HepG2 (cell line): ENCODE measurements around the gene FUOM. TPM values are rescaled to one million over a fixed set of nuclear protein-coding genes. Genes with fewer than 3 reads are reported as not detected.

ENCODE experiments used
- ARNT2 ChIP-seq: sonication (generic); formaldehyde crosslinking; IDR thresholded peaks from 2 replicates; pipeline ENCODE4 v1.8.0; 2022; ENCODE audit warnings: mild to moderate bottlenecking, low read depth, missing genetic modification reagents, moderate library complexity
- CBFB ChIP-seq: sonication (generic); formaldehyde crosslinking; IDR thresholded peaks from 2 replicates; pipeline ENCODE4 v1.4.0; 2020; ENCODE audit warnings: missing genetic modification reagents
- DRAP1 ChIP-seq: IDR thresholded peaks from 2 replicates; pipeline ENCODE4 v1.6.1; 2016; ENCODE audit warnings: missing genetic modification reagents, missing compliant biosample characterization
- GPN1 ChIP-seq: sonication (generic); formaldehyde crosslinking; IDR thresholded peaks from 2 replicates; pipeline ENCODE4 v1.5.1; 2020; ENCODE audit warnings: missing genetic modification reagents, borderline replicate concordance
- GTF2F1 ChIP-seq: fragments of 150-350 bp; IDR thresholded peaks from 2 replicates; pipeline ENCODE4 v1.6.1; 2014; ENCODE audit warnings: low read length
- HIC2 ChIP-seq: sonication (generic); formaldehyde crosslinking; IDR thresholded peaks from 2 replicates; pipeline ENCODE4 v1.9.0; 2022; ENCODE audit warnings: low read depth, missing genetic modification reagents
- KLF12 ChIP-seq: sonication (generic); formaldehyde crosslinking; IDR thresholded peaks from 2 replicates; pipeline ENCODE4 v1.4.0; 2020; ENCODE audit warnings: missing genetic modification reagents, borderline replicate concordance
- MED8 ChIP-seq: sonication (generic); formaldehyde crosslinking; IDR thresholded peaks from 2 replicates; pipeline ENCODE4 v1.8.1; 2023; ENCODE audit warnings: mild to moderate bottlenecking, missing genetic modification reagents; ENCODE audit not compliant: insufficient replicate concordance
- MYNN ChIP-seq: sonication (generic); formaldehyde crosslinking; IDR thresholded peaks from 2 replicates; pipeline ENCODE4 v1.4.0; 2020; ENCODE audit warnings: mild to moderate bottlenecking, low read depth, missing genetic modification reagents
- NFYC ChIP-seq: IDR thresholded peaks from 2 replicates; pipeline ENCODE4 v1.6.1; 2016; ENCODE audit warnings: missing genetic modification reagents, missing compliant biosample characterization
- NRL ChIP-seq: sonication (generic); formaldehyde crosslinking; IDR thresholded peaks from 2 replicates; pipeline ENCODE4 v1.5.0; 2020; ENCODE audit warnings: missing genetic modification reagents, mild to moderate bottlenecking, moderate library complexity, borderline replicate concordance
- PCBP2 ChIP-seq: fragments of 200-400 bp; formaldehyde crosslinking; optimal IDR thresholded peaks from 2 replicates; pipeline ENCODE3; 2018; ENCODE audit warnings: low read length, low read depth; ENCODE audit not compliant: poor library complexity, severe bottlenecking
- RFXANK ChIP-seq: IDR thresholded peaks from 2 replicates; pipeline ENCODE4 v1.6.1; 2016
- ZBTB34 ChIP-seq: sonication (generic); formaldehyde crosslinking; IDR thresholded peaks from 2 replicates; pipeline ENCODE4 v1.8.0; 2022; ENCODE audit warnings: mild to moderate bottlenecking, missing genetic modification reagents
- ZBTB39 ChIP-seq: sonication (generic); formaldehyde crosslinking; IDR thresholded peaks from 2 replicates; pipeline ENCODE4 v1.5.0; 2020; ENCODE audit warnings: missing genetic modification reagents
- ZFX ChIP-seq: sonication (generic); formaldehyde crosslinking; IDR thresholded peaks from 2 replicates; pipeline ENCODE4 v1.4.0; 2020; ENCODE audit warnings: mild to moderate bottlenecking, low read depth, missing genetic modification reagents, moderate library complexity
- ZIK1 ChIP-seq: sonication (generic); formaldehyde crosslinking; IDR thresholded peaks from 2 replicates; pipeline ENCODE4 v1.5.0; 2020; ENCODE audit warnings: mild to moderate bottlenecking, low read depth, missing genetic modification reagents, borderline replicate concordance
- ZMYM3 ChIP-seq: sonication (generic); formaldehyde crosslinking; IDR thresholded peaks from 2 replicates; pipeline ENCODE4 v1.5.1; 2020; ENCODE audit warnings: mild to moderate bottlenecking, missing genetic modification reagents
- ZNF263 ChIP-seq: sonication (generic); formaldehyde crosslinking; IDR thresholded peaks from 2 replicates; pipeline ENCODE4 v1.4.0; 2020; ENCODE audit warnings: missing genetic modification reagents
- ZNF33A ChIP-seq: sonication (generic); formaldehyde crosslinking; IDR thresholded peaks from 2 replicates; pipeline ENCODE4 v1.5.1; 2020; ENCODE audit warnings: missing genetic modification reagents, mild to moderate bottlenecking, moderate library complexity, borderline replicate concordance
- ZNF382 ChIP-seq: sonication (generic); formaldehyde crosslinking; IDR thresholded peaks from 2 replicates; pipeline ENCODE4 v1.5.0; 2020; ENCODE audit warnings: missing genetic modification reagents, mild to moderate bottlenecking, borderline replicate concordance
- ZNF460 ChIP-seq: sonication (generic); formaldehyde crosslinking; IDR thresholded peaks from 2 replicates; pipeline ENCODE4 v1.5.1; 2020; ENCODE audit warnings: missing genetic modification reagents, mild to moderate bottlenecking, borderline replicate concordance
- ZNF766 ChIP-seq: sonication (generic); formaldehyde crosslinking; IDR thresholded peaks from 2 replicates; pipeline ENCODE4 v1.5.0; 2020; ENCODE audit warnings: missing genetic modification reagents, borderline replicate concordance
- ZSCAN30 ChIP-seq: sonication (generic); formaldehyde crosslinking; IDR thresholded peaks from 2 replicates; pipeline ENCODE4 v1.5.0; 2020; ENCODE audit warnings: mild to moderate bottlenecking, missing genetic modification reagents
- polyA plus RNA-seq, 8 experiments: library from polyadenylated mRNA; depleted of rRNA in 3 of 8; stranded (reverse) in 7 of 8; unstranded in 1 of 8; fragments of >200 nt; fragmentation: Illumina TruSeq in 4 of 8; extraction: Trizol in 4 of 8; gene quantifications; 2 replicates each; pipeline versions ENCODE4 v1.2.1 to v1.2.3, GENCODE V29; 2011 to 2016; ENCODE audit warnings: low read depth in 4 of 8, missing spikeins in 1 of 8, mixed read lengths in 1 of 8; ENCODE audit not compliant: insufficient read depth in 1 of 8
- total RNA-seq, 5 experiments: library from RNA; depleted of rRNA; stranded (reverse); fragments of >200 nt; fragmentation: Illumina TruSeq; extraction: Trizol; gene quantifications; 2 replicates each; pipeline ENCODE4 v1.2.3, GENCODE V29; 2016; ENCODE audit warnings: low read depth in 1 of 5

FUOM gene
- total and polyA plus RNA-seq, 2 of the 13 experiments (the other 11 are each of a cell fraction or from before 2014, with no cell fraction given) = 27.5 to 60.4 TPM

GRCh38 chr10:133358162-133358924, 524 bp upstream of the FUOM start (continued):
- no peak; the same call in 1 of the 2 replicates for TF ChIP-seq HIC2 (CRISPR knock-in tag)
- peak; percentile 91 for TF ChIP-seq ZFX (CRISPR knock-in tag)
- TF ChIP-seq ZNF460 = no peak
- peak; percentile 36; the same call in 1 of the 2 replicates for TF ChIP-seq ZIK1 (CRISPR knock-in tag)
- TF ChIP-seq CBFB = 0 out of 2 replicates have a peak, but pooled peaks have one; percentile 44
- no peak for TF ChIP-seq MYNN
- no peak for TF ChIP-seq ZSCAN30 (CRISPR knock-in tag)
- no peak for TF ChIP-seq NFYC (CRISPR knock-in tag)
- 0 out of 2 replicates have a peak, but pooled peaks have one; percentile 58 for TF ChIP-seq ZNF766 (CRISPR knock-in tag)
- TF ChIP-seq ZNF33A = peak; percentile 91; the same call in 1 of the 2 replicates
- TF ChIP-seq PCBP2 = no peak
- TF ChIP-seq ZNF263 (CRISPR knock-in tag) = peak; percentile 14; the same call in 1 of the 2 replicates
- TF ChIP-seq ZBTB39 (CRISPR knock-in tag) = no peak
- TF ChIP-seq NRL (CRISPR knock-in tag) = peak; percentile 27; the same call in 1 of the 2 replicates
- TF ChIP-seq GPN1 = no peak
- no peak for TF ChIP-seq ARNT2 (CRISPR knock-in tag)
- TF ChIP-seq KLF12 (CRISPR knock-in tag) = 0 out of 2 replicates have a peak, but pooled peaks have one; percentile 8
- TF ChIP-seq ZBTB34 (CRISPR knock-in tag) = no peak
- TF ChIP-seq ZMYM3 (CRISPR knock-in tag) = peak; percentile 33; the same call in 1 of the 2 replicates
- TF ChIP-seq DRAP1 (CRISPR knock-in tag) = peak; percentile 28
- TF ChIP-seq MED8 = no peak
- no peak for TF ChIP-seq RFXANK (CRISPR knock-in tag)
- TF ChIP-seq ZNF382 (CRISPR knock-in tag) = no peak
- no peak for TF ChIP-seq GTF2F1
